ENCODE data around the gene GPR146.

GPR146 gene

GRCh38 chr7:1045069-1046063, 1.0 kb downstream of the GPR146 start:
- DNase-seq, result no peak

DNA sequence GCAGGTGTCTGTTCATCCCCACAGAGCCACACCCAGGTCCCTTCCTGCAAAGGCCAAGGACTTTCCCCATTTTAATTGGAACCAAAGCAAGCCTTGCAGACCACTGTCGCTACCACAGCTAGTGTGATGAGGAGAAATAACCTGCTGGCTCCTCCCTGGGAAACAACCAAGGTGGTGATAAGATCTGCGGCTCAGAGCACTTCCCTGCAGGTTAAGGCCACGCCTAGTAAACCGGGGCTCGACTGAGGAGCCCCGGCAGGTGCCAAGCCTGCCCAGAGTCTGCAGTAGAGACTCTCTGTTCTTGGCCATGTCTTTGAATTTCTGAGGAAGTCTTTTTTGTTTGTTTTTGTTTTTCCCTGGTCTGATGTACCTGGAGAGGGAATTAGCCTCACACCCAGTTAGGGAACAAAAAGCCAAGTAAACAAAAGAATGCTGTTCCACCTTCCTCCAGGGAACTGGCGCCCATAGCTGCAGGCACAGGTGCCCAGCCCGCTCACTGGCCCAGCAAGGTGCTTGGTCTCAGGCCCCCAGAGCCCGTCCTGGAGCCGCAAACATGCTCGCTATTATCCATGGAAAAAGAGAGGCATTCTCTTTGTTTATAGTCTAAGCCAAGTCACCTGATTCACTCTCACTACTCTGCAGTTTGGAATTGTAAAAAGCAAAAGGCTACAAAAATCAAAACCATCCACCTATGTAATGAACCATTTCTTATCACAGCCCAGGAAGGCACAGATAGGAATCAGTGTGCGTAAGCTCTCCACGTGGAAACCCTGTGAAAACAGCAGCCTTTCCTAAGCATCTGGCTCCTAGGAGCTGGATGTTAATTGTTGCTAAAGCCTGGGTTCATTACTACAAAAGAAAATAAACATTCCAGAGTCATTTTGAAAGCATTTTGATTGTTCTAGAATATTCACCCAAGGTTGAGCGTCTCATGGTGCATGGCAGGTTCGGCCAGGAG, 2.7 kb downstream of the GPR146 start:
- peak; percentile 63 for DNase-seq

- DNase-seq, result no peak
These were observed 4.8 kb downstream of the GPR146 start for GRCh38 chr7:1049006-1049741.

DNA sequence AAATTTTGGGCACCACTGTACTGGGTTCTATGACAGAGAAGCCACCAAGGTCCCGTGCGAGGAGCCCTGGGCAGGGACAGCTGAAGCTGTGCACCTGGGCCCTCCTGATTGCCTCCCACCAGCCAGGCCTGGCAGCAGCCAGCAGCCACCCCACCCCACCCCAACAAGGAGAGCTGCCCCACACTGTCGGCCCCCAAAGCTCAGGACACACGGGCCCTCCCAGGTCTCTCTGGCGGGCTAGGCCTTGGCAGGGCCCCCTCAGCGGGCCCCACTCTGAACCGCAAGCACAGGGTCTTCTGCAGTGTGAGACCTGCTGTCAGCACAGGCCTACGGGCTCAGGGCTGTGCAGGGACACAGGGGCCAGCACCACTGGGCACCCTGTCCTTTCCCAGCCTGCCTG, 5.5 kb downstream of the GPR146 start:
- no peak for DNase-seq

DNA sequence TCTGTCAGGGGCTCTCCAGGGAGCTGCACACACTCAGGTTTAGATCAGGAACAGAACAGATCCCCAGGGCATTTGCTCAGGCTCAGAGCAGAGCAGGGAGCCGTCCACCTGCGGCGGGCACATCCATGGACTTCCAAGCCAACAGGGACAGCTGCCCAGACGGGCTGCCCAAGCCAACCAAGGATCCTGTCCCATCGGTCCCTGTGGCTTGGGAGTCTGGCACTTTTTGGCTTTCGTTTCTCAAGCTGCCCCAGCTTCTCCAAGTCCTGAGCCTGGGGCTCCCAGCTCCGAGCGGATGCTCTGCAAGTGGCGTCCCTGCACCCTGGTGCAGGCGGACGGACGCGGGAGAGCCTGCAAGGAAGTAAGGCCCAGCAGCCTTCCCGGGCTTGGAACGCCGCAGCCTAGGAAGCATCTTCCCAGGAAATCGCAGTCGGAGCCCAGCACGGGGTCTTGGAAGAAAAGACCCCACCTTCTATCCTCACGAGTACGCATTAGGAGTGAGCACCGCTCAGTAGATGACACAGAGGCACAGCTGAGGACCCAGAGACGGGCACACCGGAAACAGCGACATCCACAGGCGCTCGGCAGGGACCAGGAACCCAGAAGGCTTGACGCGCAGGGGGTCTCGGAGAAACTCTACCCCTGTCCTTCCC, 6.0 kb downstream of the GPR146 start:
- DNase-seq, result no peak

GRCh38 chr7:1050956-1051690, 6.8 kb downstream of the GPR146 start:
- DNase-seq, result no peak

DNA sequence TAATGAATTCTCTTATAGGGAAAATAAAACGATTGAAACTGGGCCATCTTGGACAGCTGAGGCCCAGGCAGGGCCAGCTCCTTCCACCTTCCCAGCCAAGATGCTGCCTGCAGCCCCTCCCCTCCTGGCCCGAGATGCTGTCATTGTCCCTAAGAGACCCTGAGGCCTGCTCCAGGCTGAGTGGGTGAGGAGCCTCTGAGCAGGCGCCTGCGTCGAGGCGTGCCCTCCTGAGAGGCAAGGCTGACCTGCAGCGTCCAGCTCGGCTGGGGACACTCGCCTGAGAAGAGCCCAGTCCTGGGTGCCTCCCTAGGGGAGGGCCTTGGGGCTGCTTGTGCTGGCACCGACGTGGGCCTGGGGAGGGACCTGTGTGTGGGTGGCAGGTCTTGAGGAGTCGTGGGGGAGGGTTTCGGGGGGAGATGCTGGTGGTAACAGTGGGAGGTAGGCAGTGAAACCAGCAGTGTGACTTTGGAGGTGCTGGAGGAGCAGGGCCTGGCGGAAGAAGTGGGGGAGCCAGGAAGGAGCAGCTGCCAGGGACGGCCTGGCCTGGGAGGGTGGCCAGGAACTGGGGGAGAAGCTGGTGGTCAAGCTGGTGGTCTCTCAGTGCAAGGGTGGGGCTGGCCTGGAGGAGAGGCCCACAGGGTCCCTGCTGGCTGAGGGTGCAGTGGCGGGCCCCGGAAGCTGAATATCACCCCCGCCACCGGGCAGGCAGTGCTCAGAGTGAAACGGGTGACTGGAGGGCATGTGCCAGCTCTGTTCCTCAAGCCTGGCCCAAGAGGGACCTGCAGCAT, 7.9 kb downstream of the GPR146 start:
- DNase-seq, result no peak

DNA sequence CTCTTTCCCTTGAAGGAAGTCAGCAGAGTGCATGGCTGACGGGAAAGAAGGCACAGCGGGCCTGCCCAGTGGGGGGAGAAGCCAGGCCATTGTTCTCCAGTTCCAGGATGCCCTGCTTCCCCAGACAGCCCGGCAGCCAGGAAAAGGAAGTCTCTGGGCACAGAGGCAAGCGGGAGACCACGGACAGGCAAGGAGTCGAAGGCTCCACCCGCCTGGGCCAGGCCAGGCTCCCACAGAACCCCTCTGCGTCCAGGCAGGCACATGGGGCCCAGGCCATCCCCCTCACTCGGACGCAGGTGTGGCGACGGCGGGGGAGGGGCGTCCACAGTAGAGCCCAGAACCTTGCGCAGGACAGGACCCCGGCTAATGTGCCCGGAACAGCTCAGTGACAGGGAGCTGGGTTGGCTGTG, 8.7 kb downstream of the GPR146 start:
- no peak for DNase-seq

DNA sequence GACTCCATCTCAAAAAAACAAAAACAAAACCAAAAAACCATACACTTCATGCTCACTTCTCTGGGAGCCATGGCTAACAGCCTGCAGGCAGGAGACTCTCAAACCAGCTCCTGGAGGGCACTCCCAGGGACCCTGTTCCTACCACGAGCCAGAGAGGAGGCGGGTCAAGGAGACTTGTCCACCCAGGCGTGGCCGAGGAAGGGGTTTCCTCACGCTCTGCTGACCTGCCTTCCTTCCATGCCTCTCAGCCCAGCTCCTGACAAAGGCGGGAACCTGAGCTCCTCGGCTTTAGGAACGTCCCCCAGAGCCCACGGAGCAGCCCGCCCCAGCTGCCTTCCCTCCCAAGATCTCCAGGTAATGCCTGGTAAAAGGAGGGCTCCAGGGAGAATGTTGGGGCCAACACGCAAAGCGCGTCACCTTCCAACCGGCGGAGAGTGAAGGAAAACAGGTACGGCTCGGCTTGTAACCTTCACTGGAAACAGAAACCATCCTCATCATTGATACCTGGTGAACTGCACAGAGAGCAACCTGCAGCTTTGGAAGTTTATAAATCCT, 9.5 kb downstream of the GPR146 start:
- DNase-seq, result no peak

DNA sequence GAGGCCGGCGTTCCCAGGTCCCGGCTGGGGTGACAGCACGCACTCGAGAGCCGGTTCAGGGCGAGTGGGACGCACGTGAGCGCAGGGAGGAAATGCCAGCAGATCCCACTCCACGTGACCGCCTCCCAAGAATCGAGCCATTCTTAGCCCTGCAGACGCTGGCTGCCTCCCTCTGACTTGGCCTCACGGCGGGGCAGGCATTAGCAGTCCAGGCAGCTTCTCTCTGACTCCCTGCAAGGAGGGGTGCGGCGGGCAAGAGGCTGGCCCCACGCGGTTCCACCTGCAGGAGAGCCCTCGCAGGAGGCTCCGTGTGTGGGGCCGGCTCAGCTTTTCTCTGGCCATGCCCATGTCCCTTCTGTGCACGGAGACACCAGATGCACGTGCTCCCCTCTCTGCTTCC, 10.1 kb downstream of the GPR146 start:
- DNase-seq, result no peak

- peak; percentile 51 for DNase-seq
These were observed 10.6 kb downstream of the GPR146 start for GRCh38 chr7:1054861-1055450.

GRCh38 chr7:1055491-1055955, 11.2 kb downstream of the GPR146 start:
- DNase-seq, result no peak

GRCh38 chr7:1055956-1056784, 11.8 kb downstream of the GPR146 start:
- DNase-seq, result no peak

DNA sequence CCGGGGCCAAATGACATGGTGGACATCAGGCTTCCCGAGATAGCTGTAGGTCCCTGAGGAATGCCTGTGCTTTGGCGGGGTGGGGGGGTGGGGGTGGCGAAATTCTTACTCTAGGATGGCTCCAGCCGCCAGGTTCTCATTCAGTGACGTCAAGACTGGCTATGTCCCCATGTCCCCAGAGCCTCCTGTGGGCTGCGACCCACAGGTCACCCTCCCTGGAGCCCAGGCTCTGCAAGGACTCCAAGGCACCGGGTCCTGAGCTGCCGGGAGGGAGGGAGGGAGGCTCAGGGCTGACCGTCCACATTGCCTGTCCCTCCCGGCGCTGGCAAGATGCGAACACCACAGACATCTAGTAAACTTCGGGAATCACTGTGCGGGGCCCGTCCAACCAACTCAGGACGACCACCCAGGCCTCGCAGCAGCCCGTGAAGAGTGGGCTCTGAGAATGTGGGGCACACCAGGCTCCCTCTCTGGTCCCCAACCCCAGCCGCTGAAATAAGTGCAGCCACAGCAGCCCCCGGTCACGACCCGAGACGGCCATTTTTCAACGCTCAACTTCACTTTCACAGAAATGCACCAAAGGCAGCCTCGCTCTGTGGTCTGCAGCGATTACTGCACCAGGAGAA, 12.6 kb downstream of the GPR146 start:
- no peak for DNase-seq

- DNase-seq, result no peak
These were observed 13.3 kb downstream of the GPR146 start for GRCh38 chr7:1057416-1058291.

GRCh38 chr7:1058311-1058710, 14.0 kb downstream of the GPR146 start:
- no peak for DNase-seq

- DNase-seq, result no peak
These were observed 14.5 kb downstream of the GPR146 start for GRCh38 chr7:1058821-1059199.

Measured in CD4-positive, alpha-beta T cell treated with Interleukin-15 for 1 hour (primary cell).